GM19395 (cell line): ENCODE results near the gene COL4A2.

Experiments
- ATAC-seq: cut with Tn5 transposase; IDR thresholded peaks from one replicate; pipeline ENCODE4 v1.9.1; 2021; ENCODE audit warnings: mild to moderate bottlenecking, moderate library complexity; ENCODE audit not compliant: unreplicated experiment

The COL4A2 gene

GRCh38 chr13:110306960-110307766, at the start of gene COL4A2, which contains the start of gene COL4A1:
Gene COL4A2 (plus strand): TSS chr13:110307284. CDS start chr13:110307904, 620 bp downstream.
Gene COL4A1 (minus strand): TSS chr13:110307157. CDS start chr13:110307027, 130 bp downstream.
- no peak for ATAC-seq

DNA sequence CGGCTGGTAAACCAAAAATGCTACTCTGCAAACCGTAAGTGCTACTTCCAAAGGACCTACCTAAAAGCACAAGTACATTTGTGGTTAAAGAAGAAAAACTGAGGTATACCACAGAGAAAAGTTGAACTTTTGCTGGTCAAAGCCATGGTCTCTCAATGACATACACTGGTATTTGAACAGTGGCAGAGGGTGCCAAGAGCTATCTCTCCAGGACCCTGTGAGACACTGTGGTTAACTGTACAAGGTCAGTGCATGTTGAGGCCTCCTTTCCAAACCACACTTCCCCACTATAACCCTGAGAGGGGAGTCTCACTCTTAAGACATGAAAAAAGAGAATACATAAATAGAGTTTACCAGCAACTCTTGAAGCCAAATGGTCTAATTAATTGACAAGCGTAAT, 49.7 kb upstream of the COL4A2 start:
- ATAC-seq, result no peak

DNA sequence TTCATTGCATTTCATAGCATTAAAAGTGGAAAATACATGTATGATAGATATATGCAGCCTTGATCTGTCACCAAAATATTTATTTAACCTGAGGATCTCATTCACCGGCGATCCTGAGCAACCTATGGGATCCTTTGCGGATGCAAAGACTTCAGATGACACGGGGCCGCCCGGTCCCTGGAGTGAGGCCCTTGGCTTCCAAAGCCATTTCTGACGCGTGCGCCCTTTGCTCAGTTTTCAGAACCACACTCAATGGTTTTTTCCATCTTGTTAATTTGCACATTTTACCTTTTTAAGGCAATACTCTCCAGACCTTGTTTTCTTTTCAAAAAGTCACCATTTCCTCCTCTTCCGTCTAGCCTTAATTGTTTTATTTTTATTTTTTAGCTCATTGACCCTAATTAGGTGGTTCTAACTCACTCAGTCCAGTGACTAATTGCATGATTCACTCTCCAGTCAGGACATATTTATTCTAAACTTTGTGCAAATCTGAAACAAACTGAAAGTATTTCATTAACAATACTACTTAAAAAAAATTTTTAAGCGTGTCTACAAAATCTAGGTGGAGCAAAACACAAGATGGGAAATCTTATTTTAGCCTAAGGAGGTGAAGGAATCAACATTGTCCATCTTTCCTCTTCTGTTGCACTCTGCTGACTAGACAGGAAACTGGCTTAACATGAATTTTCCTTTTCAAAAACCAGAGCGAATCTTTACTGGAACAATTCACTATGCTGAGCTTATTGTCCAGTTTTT, 48.0 kb upstream of the COL4A2 start:
- no peak for ATAC-seq

- ATAC-seq, result no peak
Measured at GRCh38 chr13:110259651-110260050, 47.4 kb upstream of the COL4A2 start.

GRCh38 chr13:110261166-110262081, 45.7 kb upstream of the COL4A2 start:
- no peak for ATAC-seq

DNA sequence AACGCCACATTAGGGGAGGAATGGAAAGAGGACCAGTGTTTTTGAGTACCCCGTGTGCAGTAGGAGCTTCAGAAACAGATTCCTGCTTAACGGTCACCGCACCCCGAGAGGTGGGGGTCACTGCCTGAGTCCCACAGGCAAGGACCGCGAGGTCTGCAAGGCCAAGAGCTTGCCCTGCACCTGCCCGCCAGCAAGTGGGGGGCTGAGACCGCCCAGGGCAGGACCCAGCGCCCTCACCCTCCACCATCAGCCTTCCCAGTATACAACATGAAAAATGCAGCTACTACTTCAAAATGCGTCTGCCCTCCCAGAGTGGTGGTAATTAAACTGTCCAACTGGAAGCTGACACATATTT, 45.0 kb upstream of the COL4A2 start:
- ATAC-seq, result no peak

GRCh38 chr13:110262508-110263291, 44.4 kb upstream of the COL4A2 start:
- ATAC-seq, result no peak

DNA sequence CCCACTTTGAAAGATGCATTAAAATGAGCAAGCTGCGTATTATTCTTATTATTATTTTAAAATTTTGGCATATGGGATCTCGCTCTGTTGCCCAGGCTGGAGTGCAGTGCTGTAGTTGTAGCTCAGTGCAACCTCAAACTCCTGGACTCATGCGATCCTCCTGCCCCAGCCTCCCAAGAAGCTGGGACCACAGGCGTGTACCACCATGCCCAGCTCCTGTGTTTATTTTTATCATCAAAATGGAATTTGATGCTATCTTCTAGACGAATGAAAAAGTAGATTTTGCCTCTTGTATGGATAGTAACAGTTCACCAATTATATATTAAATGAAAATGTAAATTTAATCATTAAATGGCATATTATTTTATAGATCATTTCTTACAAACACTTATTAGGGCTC, 43.7 kb upstream of the COL4A2 start:
- no peak for ATAC-seq

GRCh38 chr13:110263888-110264287, 43.2 kb upstream of the COL4A2 start:
- no peak for ATAC-seq

GRCh38 chr13:110264685-110265275, 42.3 kb upstream of the COL4A2 start:
- no peak for ATAC-seq

DNA sequence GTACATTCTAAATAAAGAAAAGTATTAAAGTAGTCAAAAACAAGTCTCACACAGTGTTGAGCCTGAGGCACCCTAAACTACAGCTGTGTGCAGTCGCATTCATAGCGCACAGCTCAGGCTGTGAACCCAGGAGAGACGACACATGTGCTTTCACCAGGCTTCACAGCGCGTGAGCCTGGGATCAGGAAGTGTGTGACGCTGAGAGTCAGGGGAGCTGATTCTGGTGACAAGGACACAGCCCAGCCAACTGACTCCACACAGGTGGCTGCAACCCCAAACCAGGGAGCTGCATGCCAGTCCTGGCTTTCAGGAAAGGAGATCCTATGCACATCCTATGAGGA, 41.8 kb upstream of the COL4A2 start:
- ATAC-seq, result no peak

DNA sequence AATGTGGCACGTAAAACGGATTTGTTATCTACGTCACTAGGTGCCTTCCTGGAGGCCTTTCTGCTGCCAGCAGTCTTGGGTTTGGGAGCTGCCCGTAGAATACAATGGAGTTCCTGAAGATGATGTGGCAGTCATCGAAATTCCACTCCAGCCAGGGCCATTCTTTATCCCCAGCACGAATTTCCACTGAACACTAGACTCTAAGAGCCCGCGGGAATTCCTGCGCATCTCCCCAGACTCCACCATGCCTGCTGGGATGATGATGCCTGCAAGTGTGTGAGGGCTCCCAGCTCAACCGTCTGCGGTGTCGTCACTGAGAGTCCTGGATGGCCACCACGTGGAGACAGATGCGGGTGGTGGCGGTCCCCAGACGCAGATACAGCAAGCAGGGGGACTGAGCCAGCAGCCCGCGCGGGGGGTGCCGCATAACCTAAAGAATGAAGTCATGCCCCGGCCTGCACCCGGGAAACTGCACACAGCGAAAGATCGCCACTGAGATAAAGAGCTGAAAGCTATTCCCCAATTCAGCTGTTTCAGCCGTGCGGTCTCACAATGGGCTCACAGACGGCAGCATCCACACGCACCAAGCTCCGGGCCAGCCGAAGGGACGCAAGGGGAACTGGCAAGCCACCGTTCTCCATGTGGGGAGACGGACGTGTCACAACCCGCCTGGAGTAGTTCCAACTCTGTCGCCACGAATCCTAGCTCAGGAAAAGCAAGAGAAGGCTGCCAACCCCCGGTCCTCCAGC, 41.2 kb upstream of the COL4A2 start:
- ATAC-seq, result no peak

DNA sequence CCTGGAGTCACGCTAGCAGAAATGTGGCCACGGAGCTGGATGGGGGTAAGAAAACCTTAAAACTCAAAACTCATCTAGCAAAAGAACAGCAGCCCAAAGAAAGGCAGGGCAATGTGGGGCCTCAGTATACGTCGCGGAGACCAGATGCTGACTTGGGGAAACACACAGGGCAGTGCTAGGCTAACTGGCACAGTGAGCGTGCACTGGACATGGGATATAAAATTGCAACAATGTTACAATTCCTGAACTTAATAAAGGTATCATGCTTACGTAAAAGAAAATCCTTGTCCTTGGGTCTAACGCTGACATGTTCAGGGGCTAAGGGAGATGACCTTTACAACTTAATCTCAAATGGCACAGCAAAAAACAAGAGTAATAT, 40.7 kb upstream of the COL4A2 start:
- ATAC-seq, result no peak

DNA sequence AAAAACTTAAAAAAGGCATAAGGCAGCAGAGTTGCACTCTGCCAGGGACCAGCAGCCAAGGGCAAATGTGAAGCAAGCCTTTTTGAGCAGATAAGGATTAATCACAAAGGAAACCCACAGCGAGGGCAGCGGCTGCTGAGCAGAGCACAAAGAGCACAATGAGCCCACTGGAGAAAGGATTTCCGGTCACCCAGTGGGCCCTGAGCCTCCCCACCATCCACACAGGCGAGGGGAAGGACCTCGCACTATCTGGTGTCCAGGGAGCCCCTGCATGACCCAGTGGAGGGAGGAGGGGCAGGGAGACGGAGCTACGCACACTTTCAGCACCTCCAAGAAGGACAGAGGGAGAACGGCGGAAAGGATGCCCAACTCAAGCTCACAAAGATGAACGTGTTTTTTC, 40.1 kb upstream of the COL4A2 start:
- no peak for ATAC-seq

DNA sequence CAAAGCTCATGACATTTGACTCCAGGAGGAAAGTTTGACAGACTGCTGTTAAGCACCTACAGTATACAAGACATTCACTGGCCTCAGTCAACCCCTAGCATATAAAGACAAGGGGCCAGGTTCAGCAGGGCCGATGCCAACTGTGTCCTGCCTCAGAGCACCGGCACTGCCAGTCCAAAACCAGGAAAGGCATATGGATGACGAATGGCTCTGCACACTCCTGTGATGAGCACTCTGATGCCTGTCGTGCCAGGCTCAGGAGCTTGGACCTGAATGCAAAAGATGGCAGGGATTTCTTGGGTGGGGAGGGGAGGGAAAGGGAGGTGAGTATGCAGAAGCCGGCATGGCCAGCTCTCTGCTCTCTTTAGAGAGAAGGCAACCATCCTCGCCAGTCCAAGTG, 39.0 kb upstream of the COL4A2 start:
- no peak for ATAC-seq

DNA sequence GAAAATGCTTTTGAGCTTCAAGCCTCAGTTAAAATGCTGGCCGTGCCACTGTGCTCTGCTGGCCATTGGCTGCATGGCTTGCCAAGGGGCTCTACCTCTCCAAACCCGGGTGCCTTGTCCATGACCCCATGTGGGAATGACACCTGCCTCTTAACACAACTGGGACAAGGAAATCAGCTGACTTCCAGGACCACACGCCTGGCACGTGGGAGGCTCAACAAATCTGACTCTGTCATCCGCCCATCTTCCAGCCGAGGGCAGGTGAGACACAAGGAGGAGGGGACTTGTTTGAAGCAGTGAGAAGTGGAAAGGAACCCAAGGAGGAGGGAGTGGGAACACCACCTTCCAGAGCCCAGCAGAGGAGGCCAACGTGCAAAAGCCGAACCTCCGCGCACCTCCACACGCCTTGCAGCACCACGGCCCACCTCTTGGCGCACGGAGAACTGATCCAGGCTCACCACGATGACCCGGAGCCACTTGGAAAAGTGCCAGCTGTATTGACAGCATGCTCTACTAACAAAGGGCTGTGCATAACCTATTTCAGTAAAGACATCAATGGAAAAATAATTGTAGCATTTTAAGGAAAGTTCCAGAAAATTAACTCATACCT, 38.4 kb upstream of the COL4A2 start:
- no peak for ATAC-seq

- ATAC-seq, result no peak
Measured at GRCh38 chr13:110269509-110270185, 37.4 kb upstream of the COL4A2 start.

DNA sequence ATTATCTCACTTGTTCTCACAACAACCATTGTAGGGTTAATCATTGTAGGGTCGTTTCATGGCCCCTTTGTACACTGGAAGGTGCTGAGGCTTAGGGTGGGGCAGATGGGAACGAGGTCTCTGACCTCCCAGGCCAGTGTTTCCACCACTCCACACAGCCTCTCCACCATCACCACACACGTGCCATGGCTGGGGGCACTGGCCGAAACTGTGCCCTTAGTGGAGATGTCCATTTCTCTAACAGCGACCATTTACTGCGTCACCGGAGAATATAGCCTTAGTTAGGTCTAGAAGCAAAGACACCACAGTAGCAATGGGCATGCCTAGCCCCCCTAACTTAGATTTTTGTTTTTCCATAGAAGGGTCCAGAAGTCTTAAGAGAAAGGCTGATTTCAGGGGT, 36.6 kb upstream of the COL4A2 start:
- no peak for ATAC-seq

GRCh38 chr13:110271313-110271712, 35.8 kb upstream of the COL4A2 start:
- no peak for ATAC-seq
